GM23338 (cell line): ENCODE data around the gene APOBEC2. TPM values are rescaled to one million over a fixed set of nuclear protein-coding genes. Genes with fewer than 3 reads are reported as not detected.
A peak's percentile ranks its signal among the peaks of the same experiment; 100 is the strongest.

ENCODE experiments used
- ATAC-seq: fragments of 200-7000 bp; cut with Tn5 transposase; 3 replicates; pipeline ENCODE4 v1.9.1; 2020
- DNase-seq: peaks from one replicate; pipeline ENCODE4 v3.0.0-alpha.2; 2015; ENCODE audit warnings: low spot score
- H2AFZ ChIP-seq: fragments of 200-600 bp; sonication (generic); 2 replicates; pipeline ENCODE4 v1.8.0; 2016; ENCODE audit warnings: antibody characterized with exemption, mild to moderate bottlenecking, moderate library complexity
- H3F3A ChIP-seq: fragments of 200-600 bp; sonication (generic); replicated peaks from 2 replicates; pipeline ENCODE4 v1.8.0; 2017; ENCODE audit warnings: antibody characterized with exemption, mixed run types, low read depth
- H3K27ac ChIP-seq: fragments of 200-600 bp; sonication (generic); 2 replicates; pipeline ENCODE4 v1.6.1; 2016; ENCODE audit warnings: low read depth
- H3K27me3 ChIP-seq: fragments of 200-600 bp; sonication (generic); 2 replicates; pipeline ENCODE4 v1.8.0; 2016; ENCODE audit warnings: mild to moderate bottlenecking, mixed run types, moderate library complexity; ENCODE audit not compliant: insufficient read depth
- H3K36me3 ChIP-seq: fragments of 200-600 bp; sonication (generic); 2 replicates; pipeline ENCODE4 v1.8.0; 2016; ENCODE audit warnings: mild to moderate bottlenecking; ENCODE audit not compliant: insufficient read depth
- H3K4me1 ChIP-seq: fragments of 200-600 bp; sonication (generic); 2 replicates; pipeline ENCODE4 v1.8.0; 2016; ENCODE audit warnings: mild to moderate bottlenecking, moderate library complexity; ENCODE audit not compliant: insufficient read depth
- H3K4me2 ChIP-seq: fragments of 200-600 bp; sonication (generic); 2 replicates; pipeline ENCODE4 v1.7.1; 2017; ENCODE audit warnings: mixed run types
- H3K4me3 ChIP-seq: fragments of 200-600 bp; sonication (generic); 2 replicates; pipeline ENCODE4 v1.6.1; 2016; ENCODE audit warnings: mixed run types
- H3K79me2 ChIP-seq: fragments of 200-600 bp; sonication (generic); replicated peaks from 2 replicates; pipeline ENCODE4 v1.8.0; 2017; ENCODE audit warnings: mild to moderate bottlenecking; ENCODE audit not compliant: insufficient read depth
- H3K9me2 ChIP-seq: fragments of 200-600 bp; sonication (generic); 2 replicates; pipeline ENCODE4 v1.8.0; 2017; ENCODE audit not compliant: insufficient read depth
- H4K20me1 ChIP-seq: fragments of 200-600 bp; sonication (generic); replicated peaks from 2 replicates; pipeline ENCODE4 v1.8.0; 2017; ENCODE audit warnings: mild to moderate bottlenecking; ENCODE audit not compliant: insufficient read depth
- H3K27ac Mint-ChIP-seq: 2 replicates; pipeline ENCODE4 v1.8.0; 2020; ENCODE audit warnings: inconsistent platforms, mild to moderate bottlenecking, moderate library complexity, mixed read lengths
- H3K27me3 Mint-ChIP-seq: 3 replicates; pipeline ENCODE4 v1.8.0; 2022; ENCODE audit warnings: low read depth, mild to moderate bottlenecking, moderate library complexity, mixed read lengths, inconsistent platforms; ENCODE audit not compliant: insufficient read depth, poor library complexity
- H3K36me3 Mint-ChIP-seq: 3 replicates; pipeline ENCODE4 v1.8.0; 2021; ENCODE audit warnings: low read depth, mild to moderate bottlenecking, inconsistent platforms, moderate library complexity, mixed read lengths
- H3K4me1 Mint-ChIP-seq: 3 replicates; pipeline ENCODE4 v1.8.0; 2020; ENCODE audit warnings: mild to moderate bottlenecking, inconsistent platforms, mixed read lengths
- H3K4me3 Mint-ChIP-seq: 3 replicates; pipeline ENCODE4 v1.8.0; 2021; ENCODE audit warnings: moderate library complexity, mild to moderate bottlenecking, inconsistent platforms, mixed read lengths
- H3K9me3 Mint-ChIP-seq: 3 replicates; pipeline ENCODE4 v1.8.0; 2020; ENCODE audit warnings: moderate library complexity, mild to moderate bottlenecking, inconsistent platforms, mixed read lengths
- CREB1 ChIP-seq: fragments of 250-450 bp; sonication (Bioruptor Pico); IDR thresholded peaks from 2 replicates; pipeline ENCODE4 v1.5.0; 2020; ENCODE audit warnings: low read depth, mild to moderate bottlenecking, moderate library complexity
- CTCF ChIP-seq, 2 experiments: fragments of 200-600 bp in 1 of 2; sonication (generic) in 1 of 2; conservative IDR thresholded peaks; 2 replicates each; pipeline versions ENCODE4 v1.5.1 to v1.6.1; 2016 to 2017; ENCODE audit warnings: antibody characterized with exemption in 2 of 2, low read depth in 2 of 2, mild to moderate bottlenecking in 2 of 2, moderate library complexity in 1 of 2
- ETS1 ChIP-seq: IDR thresholded peaks from 2 replicates; pipeline ENCODE4 v1.6.1; 2016; ENCODE audit warnings: antibody characterized with exemption
- EZH2 ChIP-seq: fragments of 200-600 bp; sonication (generic); IDR thresholded peaks from one replicate; pipeline ENCODE4 v1.8.0; 2017; ENCODE audit warnings: antibody characterized with exemption, mild to moderate bottlenecking, low read depth; ENCODE audit not compliant: unreplicated experiment
- JUNB ChIP-seq: IDR thresholded peaks from one replicate; pipeline ENCODE4 v1.6.1; 2016; ENCODE audit warnings: antibody characterized with exemption; ENCODE audit not compliant: unreplicated experiment
- NANOG ChIP-seq: IDR thresholded peaks from 2 replicates; pipeline ENCODE4 v1.6.1; 2016; ENCODE audit warnings: antibody characterized with exemption, borderline replicate concordance
- POLR2AphosphoS5 ChIP-seq: IDR thresholded peaks from 2 replicates; pipeline ENCODE4 v1.6.1; 2016; ENCODE audit warnings: antibody characterized with exemption, low read depth
- REST ChIP-seq: IDR thresholded peaks from one replicate; pipeline ENCODE4 v1.6.1; 2018; ENCODE audit warnings: antibody characterized with exemption; ENCODE audit not compliant: unreplicated experiment
- STAT1 ChIP-seq: IDR thresholded peaks from one replicate; pipeline ENCODE4 v1.6.1; 2016; ENCODE audit warnings: antibody characterized with exemption; ENCODE audit not compliant: unreplicated experiment
- ZNF331 ChIP-seq: fragments of 250-450 bp; sonication (Bioruptor Pico); IDR thresholded peaks from 2 replicates; pipeline ENCODE4 v1.5.0; 2020; ENCODE audit warnings: low read depth, mild to moderate bottlenecking, moderate library complexity
- polyA plus RNA-seq: library from polyadenylated mRNA; unstranded; fragments of >200 nt; fragmentation: Nextera tagmentation; extraction: Ambion mirVana; gene quantifications from 2 replicates; pipeline ENCODE4 v1.2.1, GENCODE V29; 2016
- total RNA-seq: library from RNA; depleted of rRNA; stranded (reverse); fragments of >200 nt; shearing (Covaris generic); gene quantifications from 2 replicates; pipeline ENCODE4 v1.2.3, GENCODE V29; 2014

The APOBEC2 gene
- total and polyA plus RNA-seq, 2 experiments from 2014 or later = 2.4 TPM; not detected in 1

GRCh38 chr6:41092421-41093140 lies 39.6 kb downstream of the APOBEC2 start:
- Histone ChIP-seq H3K36me3 (peaks cover 82% of the 10 kb centered on the region), H4K20me1 (peaks cover 15% of the 10 kb centered on the region), H3K4me3 (no peak overlapping the region), H3K27me3 (no peaks in the 10 kb centered on the region), H3K27ac (no peak overlapping the region), H3F3A (peaks cover 4% of the 10 kb centered on the region; the same call in 1 of the 2 replicates), H3K9me2 (no peaks in the 10 kb centered on the region), H2AFZ (no peak overlapping the region), H3K79me2 (peaks cover 3% of the 10 kb centered on the region; the same call in 1 of the 2 replicates), H3K4me2 (no peak overlapping the region), H3K4me1 (no peaks in the 10 kb centered on the region)
- DNase-seq (peak; percentile 21), ATAC-seq (no peak)
- peaks cover 90% of the 10 kb centered on the region for H3K36me3 Mint-ChIP-seq
- H3K9me3 Mint-ChIP-seq = no peaks in the 10 kb centered on the region
- no peaks in the 10 kb centered on the region for H3K4me1 Mint-ChIP-seq
- no peaks in the 10 kb centered on the region for H3K27me3 Mint-ChIP-seq
- no peak overlapping the region for H3K27ac Mint-ChIP-seq
- no peak for TF ChIP-seq JUNB
- no peak for TF ChIP-seq STAT1
- TF ChIP-seq CTCF (conservative IDR thresholded peaks at IDR 0.05; ENCODE audit: low read depth in 2 of 2) = peak; percentile 32 to 35; a peak in 3 of 4 replicates
- TF ChIP-seq NANOG = no peak
- no peak overlapping the region for H3K4me3 Mint-ChIP-seq

GRCh38 chr6:41093729-41094128 lies 40.7 kb downstream of the APOBEC2 start:
- no peaks in the 10 kb centered on the region; the same call in 1 of the 2 replicates for H3K79me2 ChIP-seq
- Mint-ChIP-seq H3K27ac (no peak overlapping the region), H3K27me3 (no peaks in the 10 kb centered on the region), H3K4me3 (no peak overlapping the region), H3K36me3 (peaks cover 94% of the 10 kb centered on the region), H3K9me3 (no peaks in the 10 kb centered on the region), H3K4me1 (no peaks in the 10 kb centered on the region)
- H3K36me3 ChIP-seq = peaks cover 93% of the 10 kb centered on the region
- peaks cover 4% of the 10 kb centered on the region; the same call in 1 of the 2 replicates for H3F3A ChIP-seq
- no peaks in the 10 kb centered on the region for H3K9me2 ChIP-seq
- ATAC-seq = no peak
- H3K4me3 ChIP-seq = no peak overlapping the region
- no peak overlapping the region for H2AFZ ChIP-seq
- H3K27ac ChIP-seq = no peak overlapping the region
- no peak overlapping the region for H3K4me2 ChIP-seq
- DNase-seq = no peak
- H3K27me3 ChIP-seq = no peaks in the 10 kb centered on the region
- peaks cover 27% of the 10 kb centered on the region for H4K20me1 ChIP-seq
- H3K4me1 ChIP-seq = no peaks in the 10 kb centered on the region
- TF ChIP-seq NANOG (no peak), POLR2AphosphoS5 (no peak), JUNB (no peak), CTCF (conservative IDR thresholded peaks at IDR 0.05; ENCODE audit: low read depth in 2 of 2) (no peak), REST (no peak), CREB1 (CRISPR knock-in tag) (no peak), STAT1 (no peak), ZNF331 (CRISPR knock-in tag) (no peak), EZH2 (no peak), ETS1 (no peak)
